Measurements from ENCODE around the gene PLCG1.

The PLCG1 gene

GRCh38 chr20:41145317-41145716 is 8.0 kb downstream of the PLCG1 start:
- no peak for DNase-seq

- no peak for DNase-seq
These were observed 8.7 kb downstream of the PLCG1 start for GRCh38 chr20:41145821-41146620.

GRCh38 chr20:41147767-41148191 is 10.4 kb downstream of the PLCG1 start:
- DNase-seq, result no peak

- DNase-seq, result no peak
These were observed 11.6 kb downstream of the PLCG1 start for GRCh38 chr20:41148942-41149341.

- peak; percentile 76 for DNase-seq
These were observed 13.3 kb downstream of the PLCG1 start for GRCh38 chr20:41150664-41151063.

- no peak for DNase-seq
These were observed 14.0 kb downstream of the PLCG1 start for GRCh38 chr20:41151134-41151869.

- DNase-seq, result no peak
These were observed 14.9 kb downstream of the PLCG1 start for GRCh38 chr20:41152108-41152757.

- DNase-seq, result no peak
These were observed 17.3 kb downstream of the PLCG1 start for GRCh38 chr20:41154436-41155176.

- no peak for DNase-seq
These were observed 17.9 kb downstream of the PLCG1 start for GRCh38 chr20:41155261-41155660.

- no peak for DNase-seq
These were observed 20.8 kb downstream of the PLCG1 start for GRCh38 chr20:41158082-41158625.

- no peak for DNase-seq
These were observed 22.2 kb downstream of the PLCG1 start for GRCh38 chr20:41159547-41159946.

GRCh38 chr20:41160686-41161085 is 23.3 kb downstream of the PLCG1 start:
- no peak for DNase-seq

- DNase-seq, result no peak
These were observed 24.5 kb downstream of the PLCG1 start for GRCh38 chr20:41161886-41162285.

- DNase-seq, result no peak
These were observed 25.1 kb downstream of the PLCG1 start for GRCh38 chr20:41162396-41162795.

- no peak for DNase-seq
These were observed 26.5 kb downstream of the PLCG1 start for GRCh38 chr20:41163821-41164220.

- DNase-seq, result no peak
These were observed 27.9 kb downstream of the PLCG1 start for GRCh38 chr20:41165001-41165882.

- no peak for DNase-seq
These were observed 29.1 kb downstream of the PLCG1 start for GRCh38 chr20:41166201-41167117.

- no peak for DNase-seq
These were observed 29.8 kb downstream of the PLCG1 start for GRCh38 chr20:41167118-41167470.

GRCh38 chr20:41167481-41168253 is 30.3 kb downstream of the PLCG1 start:
- DNase-seq, result peak; percentile 64

Data from hematopoietic multipotent progenitor cell treated with erythropoietin and hydrocortisone succinate and interleukin-3 and kit ligand, for 4 days (in vitro differentiated cells).